ENCODE measurements around the gene SHISA6.

SHISA6 gene

DNA sequence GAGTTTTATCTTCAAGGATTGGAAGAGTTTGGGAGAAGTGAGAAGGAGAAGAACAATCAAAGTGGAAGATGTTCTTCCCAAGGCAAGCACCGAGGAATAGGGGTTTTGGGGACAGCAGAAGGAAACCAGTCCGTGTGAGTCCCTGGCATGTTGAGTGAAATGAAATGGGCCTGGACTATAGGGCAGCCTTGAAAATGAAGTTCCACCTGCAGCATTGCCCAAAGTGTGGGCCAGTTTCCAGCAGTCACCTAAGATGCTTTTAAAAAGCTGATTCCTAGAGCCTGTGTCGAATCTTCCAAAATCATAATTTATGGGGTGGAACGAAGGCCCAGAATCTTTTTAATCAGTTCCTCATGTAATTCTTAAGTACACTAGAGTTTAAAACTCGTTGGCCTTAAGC lies 297.4 kb downstream of the SHISA6 start:
- no peaks in the 10 kb centered on the region for H3K9me2 ChIP-seq (ENCODE audit: low read depth, low read length)
- no peak overlapping the region for H3K9ac ChIP-seq (ENCODE audit: low read length)
- no peak overlapping the region for H2AFZ ChIP-seq (ENCODE audit: low read length)
- no peak overlapping the region for H3K4me2 ChIP-seq (ENCODE audit: low read length)
- H3K27ac ChIP-seq (ENCODE audit: low read depth, low read length, poor library complexity, severe bottlenecking) = no peak overlapping the region
- H4K20me1 ChIP-seq (ENCODE audit: insufficient read depth, low read length) = no peaks in the 10 kb centered on the region
- H3K79me2 ChIP-seq (ENCODE audit: insufficient read depth, low read length) = no peaks in the 10 kb centered on the region
- no peaks in the 10 kb centered on the region for H3K27me3 ChIP-seq (ENCODE audit: insufficient read depth, low read length)
- no peaks in the 10 kb centered on the region for H3K9me3 ChIP-seq (ENCODE audit: low read length)
- no peaks in the 10 kb centered on the region for H3F3A ChIP-seq (ENCODE audit: insufficient read depth, low read length)
- H3K4me3 ChIP-seq (ENCODE audit: low read depth, low read length, poor library complexity, severe bottlenecking) = no peak overlapping the region
- TF ChIP-seq CTCF (IDR thresholded peaks at IDR 0.05; ENCODE audit: low read length) (no peak), EZH2 (IDR thresholded peaks at IDR 0.05; ENCODE audit: borderline replicate concordance, low read length) (no peak)
- no peaks in the 10 kb centered on the region for H3K4me1 ChIP-seq (ENCODE audit: insufficient read depth, low read length, severe bottlenecking)
- no peaks in the 10 kb centered on the region for H3K36me3 ChIP-seq (ENCODE audit: insufficient read depth, low read length)

GRCh38 chr17:11539637-11540036 lies 298.6 kb downstream of the SHISA6 start:
- no peak overlapping the region for H3K4me2 ChIP-seq (ENCODE audit: low read length)
- no peak overlapping the region for H2AFZ ChIP-seq (ENCODE audit: low read length)
- no peaks in the 10 kb centered on the region for H4K20me1 ChIP-seq (ENCODE audit: insufficient read depth, low read length)
- H3F3A ChIP-seq (ENCODE audit: insufficient read depth, low read length) = no peaks in the 10 kb centered on the region
- H3K4me1 ChIP-seq (ENCODE audit: insufficient read depth, low read length, severe bottlenecking) = no peaks in the 10 kb centered on the region
- no peak for TF ChIP-seq CTCF (IDR thresholded peaks at IDR 0.05; ENCODE audit: low read length)
- TF ChIP-seq EZH2 (IDR thresholded peaks at IDR 0.05; ENCODE audit: borderline replicate concordance, low read length) = no peak
- no peaks in the 10 kb centered on the region for H3K27me3 ChIP-seq (ENCODE audit: insufficient read depth, low read length)
- no peaks in the 10 kb centered on the region for H3K79me2 ChIP-seq (ENCODE audit: insufficient read depth, low read length)
- H3K9me2 ChIP-seq (ENCODE audit: low read depth, low read length) = no peaks in the 10 kb centered on the region
- H3K4me3 ChIP-seq (ENCODE audit: low read depth, low read length, poor library complexity, severe bottlenecking) = no peak overlapping the region
- H3K36me3 ChIP-seq (ENCODE audit: insufficient read depth, low read length) = no peaks in the 10 kb centered on the region
- no peaks in the 10 kb centered on the region for H3K9me3 ChIP-seq (ENCODE audit: low read length)
- H3K9ac ChIP-seq (ENCODE audit: low read length) = no peak overlapping the region
- no peak overlapping the region for H3K27ac ChIP-seq (ENCODE audit: low read depth, low read length, poor library complexity, severe bottlenecking)

DNA sequence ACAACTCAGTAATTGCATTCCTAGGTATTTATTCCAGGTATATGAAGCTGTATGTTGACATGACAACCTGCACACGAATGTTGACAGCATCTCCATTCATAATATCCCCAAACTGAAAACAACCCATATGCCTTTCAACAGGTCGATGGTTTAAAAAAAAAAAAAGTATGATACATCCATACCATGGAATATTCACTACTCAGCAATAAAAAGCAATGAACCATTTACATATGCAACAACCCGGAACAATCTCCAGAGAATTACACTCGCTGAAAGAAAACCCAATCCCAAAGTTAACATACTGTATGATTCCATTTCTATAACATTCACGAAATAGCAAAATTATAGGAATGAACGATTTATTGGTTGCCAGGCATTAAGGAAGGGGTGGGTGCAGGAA lies 304.0 kb downstream of the SHISA6 start:
- no peaks in the 10 kb centered on the region for H3K79me2 ChIP-seq (ENCODE audit: insufficient read depth, low read length)
- H3K27me3 ChIP-seq (ENCODE audit: insufficient read depth, low read length) = no peaks in the 10 kb centered on the region
- no peak overlapping the region for H2AFZ ChIP-seq (ENCODE audit: low read length)
- H3K27ac ChIP-seq (ENCODE audit: low read depth, low read length, poor library complexity, severe bottlenecking) = no peak overlapping the region
- no peaks in the 10 kb centered on the region for H3K36me3 ChIP-seq (ENCODE audit: insufficient read depth, low read length)
- no peak overlapping the region for H3K4me2 ChIP-seq (ENCODE audit: low read length)
- H3K4me1 ChIP-seq (ENCODE audit: insufficient read depth, low read length, severe bottlenecking) = no peaks in the 10 kb centered on the region
- H3K9me3 ChIP-seq (ENCODE audit: low read length) = no peaks in the 10 kb centered on the region
- no peaks in the 10 kb centered on the region for H3F3A ChIP-seq (ENCODE audit: insufficient read depth, low read length)
- TF ChIP-seq EZH2 (IDR thresholded peaks at IDR 0.05; ENCODE audit: borderline replicate concordance, low read length) (no peak), CTCF (IDR thresholded peaks at IDR 0.05; ENCODE audit: low read length) (no peak)
- H3K9me2 ChIP-seq (ENCODE audit: low read depth, low read length) = no peaks in the 10 kb centered on the region
- no peak overlapping the region for H3K4me3 ChIP-seq (ENCODE audit: low read depth, low read length, poor library complexity, severe bottlenecking)
- H4K20me1 ChIP-seq (ENCODE audit: insufficient read depth, low read length) = no peaks in the 10 kb centered on the region
- H3K9ac ChIP-seq (ENCODE audit: low read length) = no peak overlapping the region
